ENCODE measurements around the gene CDKN2D. TPM values are rescaled to one million over a fixed set of nuclear protein-coding genes. Genes with fewer than 3 reads are reported as not detected.
"Not testable (repeated sequence)": the region's sequence is repeated elsewhere in the genome, so short reads cannot be mapped to it uniquely, and the experiment has no call there.

Gene CDKN2D
- total RNA-seq, 1 experiment from 2014 or later = 4.4 TPM

DNA sequence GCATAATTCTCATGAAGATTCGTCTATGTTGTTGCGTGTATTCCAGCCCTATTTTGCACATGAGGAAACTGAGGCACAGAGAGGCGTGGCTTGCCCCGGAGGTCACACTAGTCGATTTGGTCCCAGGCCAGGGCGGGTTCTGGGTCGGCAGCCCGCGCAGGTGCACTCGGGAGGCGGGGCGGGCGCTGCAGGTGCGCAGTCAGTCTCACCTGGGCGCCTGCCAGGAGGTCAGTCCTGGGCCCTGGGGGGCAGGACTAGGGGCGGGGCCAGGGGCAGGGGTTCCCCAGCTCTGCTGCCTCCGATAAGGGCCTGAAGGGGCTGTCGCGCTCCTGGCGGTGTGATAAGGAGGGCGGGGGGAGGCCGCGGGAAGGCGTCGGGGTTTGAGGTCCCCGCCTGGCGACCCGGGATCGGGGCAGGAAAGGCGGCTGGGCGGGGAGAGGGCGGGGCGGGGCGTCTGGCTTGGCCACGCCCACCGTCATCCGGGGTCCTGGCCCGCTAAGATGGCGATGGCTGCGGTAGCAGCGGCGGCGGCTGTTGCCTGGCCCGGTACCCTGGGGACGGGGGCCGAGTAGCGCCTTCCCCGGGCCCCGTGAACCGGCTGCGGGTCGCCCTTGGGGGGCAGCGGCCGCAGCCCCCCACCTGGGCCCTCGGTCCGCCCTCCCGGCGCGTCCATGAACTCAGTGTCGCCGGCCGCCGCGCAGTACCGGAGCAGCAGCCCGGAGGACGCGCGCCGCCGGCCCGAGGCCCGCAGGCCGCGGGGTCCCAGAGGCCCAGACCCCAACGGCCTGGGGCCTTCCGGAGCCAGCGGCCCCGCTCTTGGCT, 25.1 kb downstream of the CDKN2D start, which contains the start of gene ATG4D:
ATG4D (plus strand) TSS at position 485 of the 822 bp plus-strand sequence; CDS start at position 672, 187 bp downstream.
- CTCF ChIA-PET = no interaction called here
- TF ChIP-seq CTCF (IDR thresholded peaks at IDR 0.05; ENCODE audit: unreplicated experiment) = no peak
- intact Hi-C loops (cut with micrococcal nuclease; ENCODE audit: unreplicated experiment) = no loop called here
- H3K27ac Mint-ChIP-seq (ENCODE audit: unreplicated experiment) = no peak within 1 kb of the TSS
- peak within 1 kb of the TSS; percentile 73 for H3K4me3 Mint-ChIP-seq (ENCODE audit: low read depth, unreplicated experiment)
- peak; percentile 88 for DNase-seq
- BruUV-seq (replicated peaks) = no TSS peak
- H3K4me1 Mint-ChIP-seq (ENCODE audit: low read depth, unreplicated experiment) = no peaks in the 10 kb centered on the region
- peaks cover 17% of the 10 kb centered on the region for H3K36me3 Mint-ChIP-seq (ENCODE audit: insufficient read depth, unreplicated experiment)
- no peaks in the 10 kb centered on the region for H3K9me3 Mint-ChIP-seq (ENCODE audit: low read depth, unreplicated experiment)
- peaks cover 18% of the 10 kb centered on the region for H3K27me3 Mint-ChIP-seq (ENCODE audit: unreplicated experiment)

- Mint-ChIP-seq H3K27ac (ENCODE audit: unreplicated experiment) (no peak overlapping the region), H3K27me3 (ENCODE audit: unreplicated experiment) (peaks cover 18% of the 10 kb centered on the region), H3K9me3 (ENCODE audit: low read depth, unreplicated experiment) (no peaks in the 10 kb centered on the region), H3K4me3 (ENCODE audit: low read depth, unreplicated experiment) (peak overlapping the region; percentile 73), H3K36me3 (ENCODE audit: insufficient read depth, unreplicated experiment) (peaks cover 17% of the 10 kb centered on the region), H3K4me1 (ENCODE audit: low read depth, unreplicated experiment) (no peaks in the 10 kb centered on the region)
- CTCF ChIA-PET = no interaction called here
- no peak for DNase-seq
- BruUV-seq (replicated peaks) = no TSS peak
- TF ChIP-seq CTCF (IDR thresholded peaks at IDR 0.05; ENCODE audit: unreplicated experiment) = no peak
- intact Hi-C loops (cut with micrococcal nuclease; ENCODE audit: unreplicated experiment) = no loop called here
Observed at GRCh38 chr19:10543059-10543419, 25.7 kb downstream of the CDKN2D start.

- H3K9me3 Mint-ChIP-seq (ENCODE audit: low read depth, unreplicated experiment); H3K4me1 Mint-ChIP-seq (ENCODE audit: low read depth, unreplicated experiment); DNase-seq; BruUV-seq (replicated peaks); H3K36me3 Mint-ChIP-seq (ENCODE audit: insufficient read depth, unreplicated experiment); intact Hi-C loops (cut with micrococcal nuclease; ENCODE audit: unreplicated experiment); H3K4me3 Mint-ChIP-seq (ENCODE audit: low read depth, unreplicated experiment); H3K27ac Mint-ChIP-seq (ENCODE audit: unreplicated experiment): not testable (repeated sequence)
- peaks cover 31% of the 10 kb centered on the region for H3K27me3 Mint-ChIP-seq (ENCODE audit: unreplicated experiment)
- CTCF ChIA-PET = interaction anchor here (0.6 kb wide), 1 partner anchor 110 kb away, joined by 6 read pairs; no protein-coding TSS in a partner anchor
Observed at GRCh38 chr19:10539016-10539415, 29.8 kb downstream of the CDKN2D start.

- H3K27me3 Mint-ChIP-seq (ENCODE audit: unreplicated experiment) = peaks cover 31% of the 10 kb centered on the region
- BruUV-seq (replicated peaks) = no TSS peak
- no peak for DNase-seq
- TF ChIP-seq CTCF (IDR thresholded peaks at IDR 0.05; ENCODE audit: unreplicated experiment) = no peak
- CTCF ChIA-PET = interaction anchor here (0.6 kb wide), 1 partner anchor 110 kb away, joined by 6 read pairs; no protein-coding TSS in a partner anchor
- no peaks in the 10 kb centered on the region for H3K4me1 Mint-ChIP-seq (ENCODE audit: low read depth, unreplicated experiment)
- peaks cover 2% of the 10 kb centered on the region for H3K36me3 Mint-ChIP-seq (ENCODE audit: insufficient read depth, unreplicated experiment)
- no peaks in the 10 kb centered on the region for H3K9me3 Mint-ChIP-seq (ENCODE audit: low read depth, unreplicated experiment)
- H3K27ac Mint-ChIP-seq (ENCODE audit: unreplicated experiment) = no peak overlapping the region
- intact Hi-C loops (cut with micrococcal nuclease; ENCODE audit: unreplicated experiment) = no loop called here
- H3K4me3 Mint-ChIP-seq (ENCODE audit: low read depth, unreplicated experiment) = no peak overlapping the region
Observed at GRCh38 chr19:10538204-10538983, 30.4 kb downstream of the CDKN2D start.

Measured in Calu3 (cell line).